Caco-2 (cell line): ENCODE measurements around the gene MAMDC2. TPM values are rescaled to one million over a fixed set of nuclear protein-coding genes. Genes with fewer than 3 reads are reported as not detected.

Experiments
- BruUV-seq: library from RNA; stranded (reverse); fragments of 400-500 nt; replicated peaks from 2 replicates; lab custom pipeline; 2021; lab: Mats Ljungman, UMichigan
- CTCF ChIA-PET: fragments of 300-600 bp; sonication (Branson Sonifier 250); formaldehyde crosslinking; loops from one replicate; lab custom pipeline; 2022; ENCODE audit warnings: antibody characterized with exemption; lab: Charles Lee
- POLR2A ChIA-PET: fragments of 300-600 bp; sonication (Branson Sonifier 250); formaldehyde crosslinking; loops from one replicate; lab custom pipeline; 2022; ENCODE audit warnings: antibody characterized with exemption; lab: Charles Lee
- DNase-seq, 2 experiments: peaks; one replicate each; pipeline versions ENCODE4 v3.0.0 to v3.0.0-alpha.2; 2020 to 2022
- H3K27me3 ChIP-seq: replicated peaks from 2 replicates; pipeline ENCODE4 v1.6.0; 2011; ENCODE audit warnings: low read length; ENCODE audit not compliant: control insufficient read depth, insufficient read depth
- H3K36me3 ChIP-seq: 2 replicates; pipeline ENCODE4 v1.5.1; 2011; ENCODE audit warnings: low read length; ENCODE audit not compliant: control insufficient read depth, insufficient read depth
- H3K4me1 ChIP-seq: fragments of 250-450 bp; sonication (Bioruptor Pico); 2 replicates; pipeline ENCODE4 v1.5.1; 2020; ENCODE audit warnings: mild to moderate bottlenecking
- H3K4me3 ChIP-seq: 2 replicates; pipeline ENCODE4 v1.5.1; 2011; ENCODE audit warnings: low read depth, mild to moderate bottlenecking, control low read depth, low read length
- H3K9me3 ChIP-seq: fragments of 250-450 bp; sonication (Bioruptor Pico); 2 replicates; pipeline ENCODE4 v1.5.1; 2020; ENCODE audit warnings: mild to moderate bottlenecking, moderate library complexity
- H3K27ac Mint-ChIP-seq: one replicate; pipeline ENCODE4 v1.8.0; 2022; ENCODE audit warnings: mixed read lengths; ENCODE audit not compliant: unreplicated experiment
- H3K27me3 Mint-ChIP-seq: one replicate; pipeline ENCODE4 v1.8.0; 2022; ENCODE audit warnings: mixed read lengths; ENCODE audit not compliant: insufficient read depth, unreplicated experiment
- H3K36me3 Mint-ChIP-seq: one replicate; pipeline ENCODE4 v1.8.0; 2022; ENCODE audit warnings: mild to moderate bottlenecking, mixed read lengths; ENCODE audit not compliant: insufficient read depth, unreplicated experiment
- H3K4me1 Mint-ChIP-seq: one replicate; pipeline ENCODE4 v1.8.0; 2022; ENCODE audit warnings: low read depth, mixed read lengths; ENCODE audit not compliant: unreplicated experiment
- H3K4me3 Mint-ChIP-seq: one replicate; pipeline ENCODE4 v1.8.0; 2022; ENCODE audit warnings: mild to moderate bottlenecking, moderate library complexity, mixed read lengths; ENCODE audit not compliant: unreplicated experiment
- H3K9me3 Mint-ChIP-seq: one replicate; pipeline ENCODE4 v1.8.0; 2022; ENCODE audit warnings: mixed read lengths; ENCODE audit not compliant: unreplicated experiment
- intact Hi-C: fragments of 100-400 bp; cut with micrococcal nuclease; formaldehyde crosslinking; loops from one replicate; pipeline ENCODE4 v1.10.0; 2022; ENCODE audit not compliant: unreplicated experiment
- total RNA-seq: library from RNA; stranded (reverse); gene quantifications from 2 replicates; pipeline ENCODE4 v1.2.3, GENCODE V29; 2022
- TF ChIP-seq, protein P1 (sequence below), 2 experiments: fragments of 200-600 bp in 1 of 2; IDR thresholded peaks; 1 replicate in 1 of 2; 2 replicates in 1 of 2; pipeline versions ENCODE4 v1.5.1 to v1.8.0; 2011 to 2022; ENCODE audit warnings: antibody characterized with exemption in 1 of 2, control low read depth in 1 of 2, inconsistent platforms in 1 of 2, low read depth in 1 of 2, low read length in 1 of 2, mild to moderate bottlenecking in 1 of 2, moderate library complexity in 1 of 2; ENCODE audit not compliant: insufficient read depth in 1 of 2, severe bottlenecking in 1 of 2, unreplicated experiment in 1 of 2

Gene MAMDC2
- total RNA-seq, 1 experiment from 2014 or later, result not detected

DNA sequence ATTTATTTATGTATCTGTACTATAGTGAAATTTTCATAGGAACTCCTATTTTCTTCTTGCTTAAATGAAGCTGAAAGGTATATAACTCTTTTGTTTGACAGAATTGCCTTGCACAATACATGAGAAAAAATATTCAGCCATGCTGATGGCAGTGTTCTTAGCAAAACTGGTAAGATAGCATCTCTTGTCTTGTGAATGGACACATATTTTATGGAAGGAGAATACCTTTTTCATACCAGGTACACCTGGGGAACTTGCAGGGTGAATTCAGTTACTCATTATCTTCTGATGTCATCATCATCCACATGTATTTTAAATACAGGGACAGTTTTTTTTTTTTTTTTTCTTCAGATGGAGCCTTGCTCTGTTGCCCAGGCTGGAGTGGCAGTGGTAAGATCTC, 49.4 kb downstream of the MAMDC2 start:
- ChIA-PET POLR2A (no interaction called here), CTCF (no interaction called here)
- Mint-ChIP-seq H3K9me3 (no peaks in the 10 kb centered on the region), H3K4me1 (no peaks in the 10 kb centered on the region), H3K4me3 (no peak overlapping the region), H3K27me3 (peaks cover 2% of the 10 kb centered on the region), H3K36me3 (no peaks in the 10 kb centered on the region), H3K27ac (no peak overlapping the region)
- Histone ChIP-seq H3K9me3 (no peaks in the 10 kb centered on the region), H3K4me1 (no peaks in the 10 kb centered on the region), H3K36me3 (no peaks in the 10 kb centered on the region), H3K4me3 (no peak overlapping the region), H3K27me3 (no peaks in the 10 kb centered on the region)
- DNase-seq, result no peak
- intact Hi-C loops, result no loop called here
- no TSS peak for BruUV-seq
- TF ChIP-seq, protein P1, sequence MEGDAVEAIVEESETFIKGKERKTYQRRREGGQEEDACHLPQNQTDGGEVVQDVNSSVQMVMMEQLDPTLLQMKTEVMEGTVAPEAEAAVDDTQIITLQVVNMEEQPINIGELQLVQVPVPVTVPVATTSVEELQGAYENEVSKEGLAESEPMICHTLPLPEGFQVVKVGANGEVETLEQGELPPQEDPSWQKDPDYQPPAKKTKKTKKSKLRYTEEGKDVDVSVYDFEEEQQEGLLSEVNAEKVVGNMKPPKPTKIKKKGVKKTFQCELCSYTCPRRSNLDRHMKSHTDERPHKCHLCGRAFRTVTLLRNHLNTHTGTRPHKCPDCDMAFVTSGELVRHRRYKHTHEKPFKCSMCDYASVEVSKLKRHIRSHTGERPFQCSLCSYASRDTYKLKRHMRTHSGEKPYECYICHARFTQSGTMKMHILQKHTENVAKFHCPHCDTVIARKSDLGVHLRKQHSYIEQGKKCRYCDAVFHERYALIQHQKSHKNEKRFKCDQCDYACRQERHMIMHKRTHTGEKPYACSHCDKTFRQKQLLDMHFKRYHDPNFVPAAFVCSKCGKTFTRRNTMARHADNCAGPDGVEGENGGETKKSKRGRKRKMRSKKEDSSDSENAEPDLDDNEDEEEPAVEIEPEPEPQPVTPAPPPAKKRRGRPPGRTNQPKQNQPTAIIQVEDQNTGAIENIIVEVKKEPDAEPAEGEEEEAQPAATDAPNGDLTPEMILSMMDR (IDR thresholded peaks at IDR 0.05; ENCODE audit: insufficient read depth in 1 of 2, low read depth in 1 of 2, low read length in 1 of 2, severe bottlenecking in 1 of 2, unreplicated experiment in 1 of 2), result no peak

DNA sequence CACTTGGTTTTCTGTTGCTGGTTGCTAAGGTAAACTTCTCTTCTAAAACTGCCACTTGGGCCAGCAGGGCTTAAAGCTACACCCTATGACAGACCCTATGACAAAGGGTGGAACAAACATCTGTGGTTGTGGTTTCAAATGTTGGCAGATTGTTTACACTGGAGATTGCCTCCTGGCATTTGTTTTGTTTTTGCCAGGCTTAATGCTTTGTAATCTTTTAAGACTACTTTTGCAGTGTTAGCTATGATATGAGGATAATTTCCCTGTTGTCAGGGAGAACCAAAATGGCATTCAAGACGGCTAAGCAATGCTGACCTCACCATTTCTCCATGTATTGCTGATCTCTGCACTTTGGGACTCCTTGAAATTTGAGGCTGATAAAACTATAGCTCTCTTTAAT, 50.3 kb downstream of the MAMDC2 start:
- no TSS peak for BruUV-seq
- no peak overlapping the region for H3K4me3 ChIP-seq
- Mint-ChIP-seq H3K27ac (no peak overlapping the region), H3K36me3 (no peaks in the 10 kb centered on the region), H3K4me3 (no peak overlapping the region), H3K4me1 (no peaks in the 10 kb centered on the region), H3K9me3 (no peaks in the 10 kb centered on the region), H3K27me3 (peaks cover 2% of the 10 kb centered on the region)
- POLR2A ChIA-PET, result no interaction called here
- DNase-seq, result no peak
- H3K27me3 ChIP-seq, result no peaks in the 10 kb centered on the region
- CTCF ChIA-PET, result no interaction called here
- H3K9me3 ChIP-seq, result no peaks in the 10 kb centered on the region
- no peaks in the 10 kb centered on the region for H3K4me1 ChIP-seq
- intact Hi-C loops, result no loop called here
- H3K36me3 ChIP-seq, result no peaks in the 10 kb centered on the region
- TF ChIP-seq, protein P1 (IDR thresholded peaks at IDR 0.05; ENCODE audit: insufficient read depth in 1 of 2, low read depth in 1 of 2, low read length in 1 of 2, severe bottlenecking in 1 of 2, unreplicated experiment in 1 of 2), result no peak

DNA sequence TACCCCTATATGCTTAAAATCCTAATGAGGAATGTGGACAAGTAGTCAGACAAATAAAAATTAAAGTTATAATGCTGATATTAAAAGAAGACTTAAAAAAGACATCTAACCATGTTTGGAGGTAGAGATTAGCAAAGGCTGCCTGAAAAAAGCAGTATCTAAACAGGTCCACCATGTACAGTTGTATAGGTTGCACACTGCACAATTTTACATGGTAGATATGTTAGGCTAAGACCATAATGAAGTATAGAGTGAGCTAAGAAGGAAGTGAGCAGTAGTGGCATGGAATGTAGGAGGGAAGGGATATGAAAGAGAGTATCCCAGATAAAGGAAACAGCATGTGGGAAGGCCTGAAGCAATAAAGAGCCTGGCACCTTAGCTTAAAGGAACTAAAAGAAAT, 51.1 kb downstream of the MAMDC2 start:
- Histone ChIP-seq H3K9me3 (no peaks in the 10 kb centered on the region), H3K36me3 (no peaks in the 10 kb centered on the region), H3K4me1 (no peaks in the 10 kb centered on the region), H3K27me3 (no peaks in the 10 kb centered on the region), H3K4me3 (no peak overlapping the region)
- no peaks in the 10 kb centered on the region for H3K4me1 Mint-ChIP-seq
- ChIA-PET CTCF (no interaction called here), POLR2A (no interaction called here)
- BruUV-seq, result no TSS peak
- no peak overlapping the region for H3K4me3 Mint-ChIP-seq
- DNase-seq, result no peak
- H3K27ac Mint-ChIP-seq, result no peak overlapping the region
- TF ChIP-seq, protein P1 (IDR thresholded peaks at IDR 0.05; ENCODE audit: insufficient read depth in 1 of 2, low read depth in 1 of 2, low read length in 1 of 2, severe bottlenecking in 1 of 2, unreplicated experiment in 1 of 2), result no peak
- no peaks in the 10 kb centered on the region for H3K9me3 Mint-ChIP-seq
- peaks cover 2% of the 10 kb centered on the region for H3K27me3 Mint-ChIP-seq
- intact Hi-C loops, result no loop called here
- H3K36me3 Mint-ChIP-seq, result no peaks in the 10 kb centered on the region
